Measurements from ENCODE around the gene WDR20.
"Not testable (repeated sequence)": the region's sequence is repeated elsewhere in the genome, so short reads cannot be mapped to it uniquely, and the experiment has no call there.

WDR20 gene

GRCh38 chr14:102164965-102165364, 25.3 kb downstream of the WDR20 start:
- Mint-ChIP-seq H3K4me1 (peaks cover 24 to 64% of the 10 kb centered on the region in 2 donors), H3K4me3 (no peak overlapping the region), H3K27me3 (no peaks in the 10 kb centered on the region), H3K27ac (no peak overlapping the region), H3K36me3 (peaks cover 26 to 27% of the 10 kb centered on the region in 2 donors), H3K9me3 (no peaks in the 10 kb centered on the region)
- DNase-seq = no peak
- ATAC-seq (replicated peaks) = no peak

GRCh38 chr14:102170061-102170460, 30.4 kb downstream of the WDR20 start:
- no peak for DNase-seq
- ATAC-seq (replicated peaks) = no peak
- peaks cover 12 to 16% of the 10 kb centered on the region in 2 donors for H3K36me3 Mint-ChIP-seq
- no peak overlapping the region for H3K27ac Mint-ChIP-seq
- H3K4me3 Mint-ChIP-seq = no peak overlapping the region
- no peaks in the 10 kb centered on the region for H3K27me3 Mint-ChIP-seq
- peaks cover 19 to 44% of the 10 kb centered on the region in 2 donors for H3K4me1 Mint-ChIP-seq
- H3K9me3 Mint-ChIP-seq = no peaks in the 10 kb centered on the region

- no peaks in the 10 kb centered on the region for H3K9me3 Mint-ChIP-seq
- ATAC-seq (replicated peaks) = peak in 1 of 2 donors; percentile 41
- no peak overlapping the region for H3K4me3 Mint-ChIP-seq
- no peak for DNase-seq
- H3K27me3 Mint-ChIP-seq = no peaks in the 10 kb centered on the region
- peaks cover 22 to 43% of the 10 kb centered on the region in 2 donors for H3K4me1 Mint-ChIP-seq
- H3K36me3 Mint-ChIP-seq = peaks cover 18 to 19% of the 10 kb centered on the region in 2 donors
- H3K27ac Mint-ChIP-seq = peak overlapping the region; percentile 54
Measured at GRCh38 chr14:102171173-102172020, 31.7 kb downstream of the WDR20 start.

- not testable (repeated sequence) for H3K9me3 Mint-ChIP-seq; H3K27ac Mint-ChIP-seq; H3K4me3 Mint-ChIP-seq; H3K27me3 Mint-ChIP-seq; DNase-seq; ATAC-seq (replicated peaks)
- H3K4me1 Mint-ChIP-seq = peaks cover 19 to 39% of the 10 kb centered on the region in 2 donors
- peaks cover 15 to 20% of the 10 kb centered on the region in 2 donors for H3K36me3 Mint-ChIP-seq
Measured at GRCh38 chr14:102172021-102172272, 32.2 kb downstream of the WDR20 start.

- not testable (repeated sequence) for ATAC-seq (replicated peaks); DNase-seq; H3K9me3 Mint-ChIP-seq; H3K4me3 Mint-ChIP-seq; H3K27me3 Mint-ChIP-seq; H3K27ac Mint-ChIP-seq
- Mint-ChIP-seq H3K4me1 (peaks cover 22 to 47% of the 10 kb centered on the region in 2 donors), H3K36me3 (peaks cover 14 to 22% of the 10 kb centered on the region in 2 donors)
Measured at GRCh38 chr14:102172721-102173120, 33.0 kb downstream of the WDR20 start.

- no peak for ATAC-seq (replicated peaks)
- Mint-ChIP-seq H3K4me1 (peaks cover 33 to 45% of the 10 kb centered on the region in 2 donors), H3K4me3 (no peak overlapping the region), H3K9me3 (no peaks in the 10 kb centered on the region), H3K36me3 (peaks cover 9 to 28% of the 10 kb centered on the region in 2 donors), H3K27ac (no peak overlapping the region), H3K27me3 (no peaks in the 10 kb centered on the region)
- DNase-seq = no peak
Measured at GRCh38 chr14:102177161-102177560, 37.5 kb downstream of the WDR20 start.

GRCh38 chr14:102178806-102179205, 39.1 kb downstream of the WDR20 start:
- peaks cover 40 to 56% of the 10 kb centered on the region in 2 donors for H3K4me1 Mint-ChIP-seq
- DNase-seq = no peak
- no peaks in the 10 kb centered on the region for H3K9me3 Mint-ChIP-seq
- peaks cover 9 to 28% of the 10 kb centered on the region in 2 donors for H3K36me3 Mint-ChIP-seq
- no peak for ATAC-seq (replicated peaks)
- H3K27ac Mint-ChIP-seq = no peak overlapping the region
- H3K27me3 Mint-ChIP-seq = no peaks in the 10 kb centered on the region
- no peak overlapping the region for H3K4me3 Mint-ChIP-seq

GRCh38 chr14:102180248-102180998, 40.7 kb downstream of the WDR20 start:
- H3K27ac Mint-ChIP-seq = no peak overlapping the region
- peaks cover 3 to 27% of the 10 kb centered on the region in 2 donors for H3K36me3 Mint-ChIP-seq
- peaks cover 45 to 66% of the 10 kb centered on the region in 2 donors for H3K4me1 Mint-ChIP-seq
- no peaks in the 10 kb centered on the region for H3K27me3 Mint-ChIP-seq
- ATAC-seq (replicated peaks) = no peak
- no peaks in the 10 kb centered on the region for H3K9me3 Mint-ChIP-seq
- H3K4me3 Mint-ChIP-seq = no peak overlapping the region
- DNase-seq = no peak

- no peak for DNase-seq
- Mint-ChIP-seq H3K27ac (no peak overlapping the region), H3K4me1 (peaks cover 44 to 65% of the 10 kb centered on the region in 2 donors)
Measured at GRCh38 chr14:102181187-102181586, 41.5 kb downstream of the WDR20 start.

GRCh38 chr14:102182190-102182589, 42.5 kb downstream of the WDR20 start:
- Mint-ChIP-seq H3K36me3 (peaks cover 0 to 17% of the 10 kb centered on the region in 2 donors), H3K4me3 (no peak overlapping the region), H3K9me3 (no peaks in the 10 kb centered on the region), H3K27me3 (no peaks in the 10 kb centered on the region), H3K4me1 (peaks cover 45 to 69% of the 10 kb centered on the region in 2 donors), H3K27ac (no peak overlapping the region)
- DNase-seq (no peak), ATAC-seq (replicated peaks) (peak; percentile 51 to 54)

More at GRCh38 chr14:102181187-102181586, 41.5 kb downstream of the WDR20 start:
- ATAC-seq (replicated peaks) = no peak
- no peak overlapping the region for H3K4me3 Mint-ChIP-seq
- H3K36me3 Mint-ChIP-seq = peaks cover 2 to 21% of the 10 kb centered on the region in 2 donors
- no peaks in the 10 kb centered on the region for H3K9me3 Mint-ChIP-seq
- no peaks in the 10 kb centered on the region for H3K27me3 Mint-ChIP-seq

GRCh38 chr14:102182936-102183619, 43.4 kb downstream of the WDR20 start:
- DNase-seq (no peak), ATAC-seq (replicated peaks) (no peak)
- H3K9me3 Mint-ChIP-seq = no peaks in the 10 kb centered on the region
- peak overlapping the region; percentile 2 for H3K27ac Mint-ChIP-seq
- peaks cover 45 to 67% of the 10 kb centered on the region in 2 donors for H3K4me1 Mint-ChIP-seq
- H3K4me3 Mint-ChIP-seq = no peak overlapping the region
- H3K27me3 Mint-ChIP-seq = no peaks in the 10 kb centered on the region
- peaks cover 0 to 11% of the 10 kb centered on the region in 2 donors for H3K36me3 Mint-ChIP-seq

- H3K4me1 Mint-ChIP-seq = peaks cover 40 to 62% of the 10 kb centered on the region in 2 donors
- no peaks in the 10 kb centered on the region for H3K9me3 Mint-ChIP-seq
- ATAC-seq (replicated peaks) = no peak
- peaks cover 0 to 7% of the 10 kb centered on the region in 2 donors for H3K36me3 Mint-ChIP-seq
- DNase-seq = no peak
- H3K4me3 Mint-ChIP-seq = no peak overlapping the region
- no peaks in the 10 kb centered on the region for H3K27me3 Mint-ChIP-seq
- peak overlapping the region; percentile 72 for H3K27ac Mint-ChIP-seq
Measured at GRCh38 chr14:102183886-102184285, 44.2 kb downstream of the WDR20 start.

- Mint-ChIP-seq H3K27ac (peak overlapping the region; percentile 72), H3K9me3 (no peaks in the 10 kb centered on the region), H3K4me3 (peak overlapping the region; percentile 1 to 43), H3K36me3 (peaks cover 0 to 7% of the 10 kb centered on the region in 2 donors), H3K27me3 (no peaks in the 10 kb centered on the region), H3K4me1 (peaks cover 40 to 62% of the 10 kb centered on the region in 2 donors)
- ATAC-seq (replicated peaks) (peak; percentile 78 to 85), DNase-seq (no peak)
Measured at GRCh38 chr14:102184316-102185035, 44.8 kb downstream of the WDR20 start.

GRCh38 chr14:102185360-102185759, 45.7 kb downstream of the WDR20 start:
- DNase-seq (no peak), ATAC-seq (replicated peaks) (no peak)
- H3K9me3 Mint-ChIP-seq = no peaks in the 10 kb centered on the region
- H3K27me3 Mint-ChIP-seq = no peaks in the 10 kb centered on the region
- no peak overlapping the region for H3K27ac Mint-ChIP-seq
- peaks cover 3 to 10% of the 10 kb centered on the region in 2 donors for H3K36me3 Mint-ChIP-seq
- no peak overlapping the region for H3K4me3 Mint-ChIP-seq
- H3K4me1 Mint-ChIP-seq = peaks cover 40 to 66% of the 10 kb centered on the region in 2 donors

Measured in stimulated activated naive B cell treated with anti-CD40 and anti-IgM and Interleukin-4, amounts not matched to agents 10 μg/mL and 1 μg/mL and 100 μg/mL, for 72 hours (primary cell).